HCT116 (cell line): ENCODE data around the gene INPP4A. TPM values are rescaled to one million over a fixed set of nuclear protein-coding genes. Genes with fewer than 3 reads are reported as not detected.

Experiments used
- ATAC-seq: fragments of 200-7000 bp; cut with Tn5 transposase; 2 replicates; pipeline ENCODE4 v1.9.1; 2020; ENCODE audit warnings: mild to moderate bottlenecking, moderate library complexity
- BruUV-seq: library from RNA; stranded (reverse); fragments of 400-500 nt; replicated peaks from 2 replicates; lab custom pipeline; 2021; lab: Mats Ljungman, UMichigan
- CTCF ChIA-PET: fragments of 300-600 bp; sonication (Branson Sonifier 250); formaldehyde crosslinking; loops from one replicate; lab custom pipeline; 2021; ENCODE audit warnings: antibody characterized with exemption; lab: Charles Lee
- POLR2A ChIA-PET: fragments of 300-600, 350-600 bp; sonication (Branson Sonifier 250); formaldehyde crosslinking; loops from one replicate; lab custom pipeline; 2021; ENCODE audit warnings: antibody characterized with exemption; lab: Charles Lee
- RAD21 ChIA-PET, 2 experiments: fragments of 300-600 bp; sonication (Branson Sonifier 250); formaldehyde crosslinking; loops; one replicate each; lab custom pipeline; 2023; ENCODE audit warnings: low total read pairs in 2 of 2; ENCODE audit not compliant: uncharacterized antibody in 2 of 2, unreplicated experiment in 2 of 2, low non-redundant PET in 1 of 2; lab: Charles Lee
- DNase-seq: peaks from one replicate; pipeline ENCODE4 v3.0.0-alpha.2; 2010; ENCODE audit warnings: low read depth, low spot score
- H2AFZ ChIP-seq: fragments of 200-600 bp; shearing (Covaris generic), sonication (generic); 2 replicates; pipeline ENCODE4 v1.6.1; 2017; ENCODE audit warnings: low read depth, mixed run types, mixed read lengths, antibody characterized with exemption, low read length; ENCODE audit not compliant: poor library complexity, severe bottlenecking
- H3K27ac ChIP-seq: 2 replicates; pipeline ENCODE4 v1.5.1; 2012; ENCODE audit warnings: low read depth, low read length
- H3K27me3 ChIP-seq: fragments of 200-600 bp; sonication (generic); 2 replicates; pipeline ENCODE4 v1.6.1; 2016; ENCODE audit warnings: mixed run types, low read length, mixed read lengths; ENCODE audit not compliant: insufficient read depth
- H3K36me3 ChIP-seq, 2 experiments: fragments of 200-500 bp in 1 of 2; fragments of 200-600 bp in 1 of 2; sonication (Bioruptor generic) in 1 of 2; sonication (generic) in 1 of 2; 2 replicates each; pipeline versions ENCODE4 v1.5.1 to v1.6.1; 2014 to 2016; ENCODE audit warnings: low read length in 2 of 2, inconsistent platforms in 1 of 2, mixed read lengths in 1 of 2, mixed run types in 1 of 2; ENCODE audit not compliant: insufficient read depth in 2 of 2, control insufficient read depth in 1 of 2
- H3K4me1 ChIP-seq, 2 experiments: fragments of 200-600 bp in 1 of 2; sonication (generic) in 1 of 2; 2 replicates each; pipeline versions ENCODE4 v1.5.1 to v1.6.1; 2012 to 2017; ENCODE audit warnings: low read length in 2 of 2, inconsistent platforms in 1 of 2, mild to moderate bottlenecking in 1 of 2, mixed read lengths in 1 of 2, mixed run types in 1 of 2, moderate library complexity in 1 of 2; ENCODE audit not compliant: insufficient read depth in 2 of 2, control insufficient read depth in 1 of 2
- H3K4me2 ChIP-seq: fragments of 200-600 bp; sonication (generic); 2 replicates; pipeline ENCODE4 v1.6.1; 2017; ENCODE audit warnings: mixed run types, low read length, mixed read lengths
- H3K4me3 ChIP-seq, 2 experiments: fragments of 200-600 bp in 1 of 2; sonication (generic) in 1 of 2; replicated peaks in 1 of 2; 2 replicates each; pipeline ENCODE4 v1.5.1; 2011 to 2016; ENCODE audit warnings: low read length in 2 of 2, control low read depth in 1 of 2, low read depth in 1 of 2, mild to moderate bottlenecking in 1 of 2, mixed read lengths in 1 of 2, mixed run types in 1 of 2
- H3K79me2 ChIP-seq: fragments of 200-600 bp; sonication (generic); 2 replicates; pipeline ENCODE4 v1.6.1; 2017; ENCODE audit warnings: mild to moderate bottlenecking, mixed run types, low read length, moderate library complexity, mixed read lengths; ENCODE audit not compliant: insufficient read depth
- H3K9ac ChIP-seq: fragments of 200-600 bp; sonication (generic); 2 replicates; pipeline ENCODE4 v1.6.1; 2016; ENCODE audit warnings: low read length, mixed read lengths
- H3K9me2 ChIP-seq: fragments of 200-600 bp; sonication (generic), shearing (Covaris generic); 2 replicates; pipeline ENCODE4 v1.6.1; 2017; ENCODE audit warnings: mixed run types, mild to moderate bottlenecking, moderate library complexity; ENCODE audit not compliant: insufficient read depth
- H3K9me3 ChIP-seq, 2 experiments: fragments of 200-500 bp in 1 of 2; fragments of 200-600 bp in 1 of 2; sonication (Bioruptor generic) in 1 of 2; sonication (generic) in 1 of 2; 2 replicates each; pipeline ENCODE4 v1.6.1; 2014 to 2017; ENCODE audit warnings: low read length in 2 of 2, mixed read lengths in 2 of 2, inconsistent platforms in 1 of 2, low read depth in 1 of 2, mild to moderate bottlenecking in 1 of 2, mixed run types in 1 of 2, moderate library complexity in 1 of 2; ENCODE audit not compliant: control insufficient read depth in 1 of 2, insufficient read depth in 1 of 2
- H4K20me1 ChIP-seq: fragments of 200-600 bp; sonication (generic), shearing (Covaris generic); 2 replicates; pipeline ENCODE4 v1.6.1; 2017; ENCODE audit warnings: mixed run types, mild to moderate bottlenecking, moderate library complexity; ENCODE audit not compliant: insufficient read depth
- ATF3 ChIP-seq: IDR thresholded peaks from 2 replicates; pipeline ENCODE4 v1.6.1; 2012
- CBX3 ChIP-seq: IDR thresholded peaks from 2 replicates; pipeline ENCODE4 v1.6.1; 2012; ENCODE audit warnings: low read depth
- CEBPB ChIP-seq: IDR thresholded peaks from 2 replicates; pipeline ENCODE4 v1.6.1; 2012; ENCODE audit warnings: low read depth
- CTCF ChIP-seq, 3 experiments: fragments of 200-600 bp in 1 of 3; sonication (generic) in 1 of 3; IDR thresholded peaks in 2 of 3; conservative IDR thresholded peaks in 1 of 3; 2 replicates each; pipeline ENCODE4 v1.5.1; 2012 to 2017; ENCODE audit warnings: low read depth in 2 of 3, low read length in 2 of 3, antibody characterized with exemption in 1 of 3, borderline replicate concordance in 1 of 3, control low read depth in 1 of 3, mild to moderate bottlenecking in 1 of 3, mixed read lengths in 1 of 3, mixed run types in 1 of 3, moderate library complexity in 1 of 3; ENCODE audit not compliant: insufficient read depth in 1 of 3
- EZH2 ChIP-seq: fragments of 200-600 bp; sonication (generic); IDR thresholded peaks from 2 replicates; pipeline ENCODE4 v1.6.1; 2017; ENCODE audit warnings: antibody characterized with exemption, mixed run types
- JUND ChIP-seq: IDR thresholded peaks from 2 replicates; pipeline ENCODE4 v1.6.1; 2012
- POLR2A ChIP-seq: IDR thresholded peaks from 2 replicates; pipeline ENCODE4 v1.7.0; 2011; ENCODE audit warnings: borderline replicate concordance; ENCODE audit not compliant: insufficient read depth, insufficient read length; ENCODE audit errors: extremely low read depth
- REST ChIP-seq: IDR thresholded peaks from 2 replicates; pipeline ENCODE4 v1.6.1; 2012; ENCODE audit warnings: low read depth
- SIN3A ChIP-seq: IDR thresholded peaks from 2 replicates; pipeline ENCODE4 v1.6.1; 2012; ENCODE audit warnings: low read depth
- SP1 ChIP-seq: IDR thresholded peaks from 2 replicates; pipeline ENCODE4 v1.6.1; 2012; ENCODE audit warnings: low read depth
- SRF ChIP-seq: IDR thresholded peaks from 2 replicates; pipeline ENCODE4 v1.6.1; 2012; ENCODE audit warnings: low read depth
- YY1 ChIP-seq: IDR thresholded peaks from 2 replicates; pipeline ENCODE4 v1.6.1; 2011; ENCODE audit warnings: low read length, low read depth, moderate library complexity, mild to moderate bottlenecking; ENCODE audit not compliant: insufficient replicate concordance; ENCODE audit errors: extremely low read depth
- ZFX ChIP-seq: fragments of 450-650 bp; IDR thresholded peaks from 2 replicates; pipeline ENCODE4 v1.6.1; 2017
- ZNF274 ChIP-seq: fragments of 200-500 bp; sonication (Bioruptor generic); IDR thresholded peaks from 2 replicates; pipeline ENCODE4 v1.6.1; 2014; ENCODE audit warnings: mild to moderate bottlenecking, low read depth, low read length, inconsistent platforms
- intact Hi-C: fragments of 100-400 bp; cut with micrococcal nuclease; formaldehyde crosslinking; loops from 2 replicates; pipeline ENCODE4 v1.10.0; 2022
- total RNA-seq: library from RNA; stranded (reverse); gene quantifications from one replicate; pipeline ENCODE4 v1.2.1, GENCODE V29; 2021; ENCODE audit not compliant: unreplicated experiment

Gene INPP4A
- total RNA-seq, 1 experiment from 2014 or later = 18.5 TPM

- Histone ChIP-seq H3K4me1 (peaks cover 3 to 38% of the 10 kb centered on the region in 2 experiments; a peak in 2 of 4 replicates), H3K9ac (no peak overlapping the region), H3K9me3 (no peaks in the 10 kb centered on the region), H3K79me2 (peaks cover 4% of the 10 kb centered on the region; the same call in 1 of the 2 replicates), H3K36me3 (no peaks in the 10 kb centered on the region), H3K4me3 (no peak overlapping the region), H4K20me1 (no peaks in the 10 kb centered on the region), H3K27me3 (no peaks in the 10 kb centered on the region), H2AFZ (no peak overlapping the region), H3K27ac (no peak overlapping the region), H3K4me2 (no peak overlapping the region), H3K9me2 (no peaks in the 10 kb centered on the region)
- DNase-seq (no peak), ATAC-seq (no peak)
- POLR2A ChIA-PET = no interaction called here
- TF ChIP-seq CBX3 = no peak
- TF ChIP-seq POLR2A = no peak
- no peak for TF ChIP-seq SP1
- no peak for TF ChIP-seq CEBPB
- TF ChIP-seq JUND = no peak
- no peak for TF ChIP-seq REST
- no peak for TF ChIP-seq ZFX
- no peak for TF ChIP-seq SIN3A
- no peak for TF ChIP-seq EZH2
- no peak for TF ChIP-seq ZNF274
- TF ChIP-seq YY1 = no peak
- TF ChIP-seq SRF = no peak
- TF ChIP-seq ATF3 = no peak
- TF ChIP-seq CTCF (IDR thresholded peaks at IDR 0.05 in 2 of 3, conservative IDR thresholded peaks at IDR 0.05 in 1 of 3; ENCODE audit: borderline replicate concordance in 1 of 3, insufficient read depth in 1 of 3, low read depth in 2 of 3, low read length in 2 of 3) = no peak
- no TSS peak for BruUV-seq
- RAD21 ChIA-PET = no interaction called here
- intact Hi-C loops = no loop called here
- CTCF ChIA-PET = no interaction called here
Measured at GRCh38 chr2:98459496-98460175, 15.0 kb downstream of the INPP4A start.
